HCT116 (cell line): ENCODE results near the gene PLA2G4B.

Experiments
- CTCF ChIP-seq, 3 experiments: fragments of 200-600 bp in 1 of 3; sonication (generic) in 1 of 3; IDR thresholded peaks in 2 of 3; conservative IDR thresholded peaks in 1 of 3; 2 replicates each; pipeline ENCODE4 v1.5.1; 2012 to 2017; ENCODE audit warnings: low read depth in 2 of 3, low read length in 2 of 3, antibody characterized with exemption in 1 of 3, borderline replicate concordance in 1 of 3, control low read depth in 1 of 3, mild to moderate bottlenecking in 1 of 3, mixed read lengths in 1 of 3, mixed run types in 1 of 3, moderate library complexity in 1 of 3; ENCODE audit not compliant: insufficient read depth in 1 of 3
- EZH2 ChIP-seq: fragments of 200-600 bp; sonication (generic); IDR thresholded peaks from 2 replicates; pipeline ENCODE4 v1.6.1; 2017; ENCODE audit warnings: antibody characterized with exemption, mixed run types
- MAX ChIP-seq: IDR thresholded peaks from 2 replicates; pipeline ENCODE4 v1.6.1; 2012
- RAD21 ChIP-seq: IDR thresholded peaks from 2 replicates; pipeline ENCODE4 v1.6.1; 2012; ENCODE audit warnings: low read depth, mild to moderate bottlenecking
- REST ChIP-seq: IDR thresholded peaks from 2 replicates; pipeline ENCODE4 v1.6.1; 2012; ENCODE audit warnings: low read depth

GRCh38 chr15:41881920-41882688 lies 43.5 kb downstream of the PLA2G4B start:
- TF ChIP-seq MAX, result no peak
- TF ChIP-seq CTCF (IDR thresholded peaks at IDR 0.05 in 2 of 3, conservative IDR thresholded peaks at IDR 0.05 in 1 of 3; ENCODE audit: borderline replicate concordance in 1 of 3, insufficient read depth in 1 of 3, low read depth in 2 of 3, low read length in 2 of 3), result no peak
- no peak for TF ChIP-seq RAD21
- no peak for TF ChIP-seq EZH2
- no peak for TF ChIP-seq REST
